ENCODE measurements around the gene LDLRAD4.

The LDLRAD4 gene

GRCh38 chr18:13439461-13439860 is 220.9 kb downstream of the LDLRAD4 start:
- peaks cover 46% of the 10 kb centered on the region for H3K4me1 Mint-ChIP-seq
- no peak overlapping the region for H3K27ac Mint-ChIP-seq
- no peaks in the 10 kb centered on the region for H3K9me3 Mint-ChIP-seq
- H3K4me3 Mint-ChIP-seq, result no peak overlapping the region
- H3K27me3 Mint-ChIP-seq (ENCODE audit: low read depth), result peaks cover 9% of the 10 kb centered on the region
- no peaks in the 10 kb centered on the region for H3K36me3 Mint-ChIP-seq (ENCODE audit: low read depth)
- TF ChIP-seq CTCF (IDR thresholded peaks at IDR 0.05; ENCODE audit: unreplicated experiment in 3 of 3), result no peak

- Mint-ChIP-seq H3K27ac (peak overlapping the region; percentile 37 to 66 (median 44)), H3K36me3 (ENCODE audit: low read depth) (no peaks in the 10 kb centered on the region), H3K4me1 (peaks cover 46% of the 10 kb centered on the region), H3K27me3 (ENCODE audit: low read depth) (peaks cover 9% of the 10 kb centered on the region), H3K9me3 (no peaks in the 10 kb centered on the region), H3K4me3 (no peak overlapping the region)
- no peak for TF ChIP-seq CTCF (IDR thresholded peaks at IDR 0.05; ENCODE audit: unreplicated experiment in 3 of 3)
Observed at GRCh38 chr18:13440277-13441248, 222.0 kb downstream of the LDLRAD4 start.

- no peak for TF ChIP-seq CTCF (IDR thresholded peaks at IDR 0.05; ENCODE audit: unreplicated experiment in 3 of 3)
- H3K27ac Mint-ChIP-seq, result peak overlapping the region in 1 of 3 experiments; percentile 36
- H3K27me3 Mint-ChIP-seq (ENCODE audit: low read depth), result peaks cover 9% of the 10 kb centered on the region
- H3K36me3 Mint-ChIP-seq (ENCODE audit: low read depth), result no peaks in the 10 kb centered on the region
- no peak overlapping the region for H3K4me3 Mint-ChIP-seq
- H3K4me1 Mint-ChIP-seq, result peaks cover 37% of the 10 kb centered on the region
- H3K9me3 Mint-ChIP-seq, result no peaks in the 10 kb centered on the region
Observed at GRCh38 chr18:13441736-13442135, 223.2 kb downstream of the LDLRAD4 start.

GRCh38 chr18:13442451-13442850 is 223.9 kb downstream of the LDLRAD4 start:
- Mint-ChIP-seq H3K27ac (no peak overlapping the region), H3K4me3 (no peak overlapping the region), H3K9me3 (no peaks in the 10 kb centered on the region), H3K27me3 (ENCODE audit: low read depth) (peaks cover 9% of the 10 kb centered on the region), H3K36me3 (ENCODE audit: low read depth) (no peaks in the 10 kb centered on the region), H3K4me1 (peaks cover 38% of the 10 kb centered on the region)
- TF ChIP-seq CTCF (IDR thresholded peaks at IDR 0.05; ENCODE audit: unreplicated experiment in 3 of 3), result no peak

- Mint-ChIP-seq H3K27me3 (ENCODE audit: low read depth) (peaks cover 11% of the 10 kb centered on the region), H3K36me3 (ENCODE audit: low read depth) (no peaks in the 10 kb centered on the region), H3K4me1 (peaks cover 39% of the 10 kb centered on the region), H3K4me3 (no peak overlapping the region), H3K9me3 (no peaks in the 10 kb centered on the region), H3K27ac (no peak overlapping the region)
- TF ChIP-seq CTCF (IDR thresholded peaks at IDR 0.05; ENCODE audit: unreplicated experiment in 3 of 3), result no peak
Observed at GRCh38 chr18:13443552-13443951, 225.0 kb downstream of the LDLRAD4 start.

Data from nephron (organoid).